Mesendoderm (in vitro differentiated cells): Measurements from ENCODE around the gene STAP2.

Source experiments
- DNase-seq: peaks from one replicate; pipeline ENCODE4 v3.0.0; 2013
- H2AK5ac ChIP-seq: 2 replicates; pipeline ENCODE4 v1.6.1; 2013; ENCODE audit warnings: low read length, inconsistent platforms
- H2BK120ac ChIP-seq: 2 replicates; pipeline ENCODE4 v1.6.1; 2013; ENCODE audit warnings: low read depth, mild to moderate bottlenecking, low read length, moderate library complexity, mixed read lengths
- H2BK15ac ChIP-seq: replicated peaks from 2 replicates; pipeline ENCODE4 v1.6.1; 2013; ENCODE audit warnings: low read depth, mild to moderate bottlenecking, moderate library complexity
- H2BK5ac ChIP-seq: 2 replicates; pipeline ENCODE4 v1.6.1; 2013; ENCODE audit warnings: low read length, inconsistent platforms
- H3K18ac ChIP-seq: 2 replicates; pipeline ENCODE4 v1.6.1; 2013; ENCODE audit warnings: mild to moderate bottlenecking, low read length, mixed read lengths
- H3K23ac ChIP-seq: one replicate; pipeline ENCODE4 v1.6.1; 2013; ENCODE audit warnings: low read length
- H3K27ac ChIP-seq: 2 replicates; pipeline ENCODE4 v1.5.1; 2013; ENCODE audit warnings: low read depth, mild to moderate bottlenecking, inconsistent platforms, low read length, moderate library complexity
- H3K27me3 ChIP-seq: 2 replicates; pipeline ENCODE4 v1.6.1; 2013; ENCODE audit warnings: low read length, control low read depth, mild to moderate bottlenecking, inconsistent platforms; ENCODE audit not compliant: insufficient read depth, poor library complexity
- H3K36me3 ChIP-seq: 2 replicates; pipeline ENCODE4 v1.6.1; 2013; ENCODE audit warnings: low read length, inconsistent platforms; ENCODE audit not compliant: control insufficient read depth, insufficient read depth
- H3K4ac ChIP-seq: one replicate; pipeline ENCODE4 v1.6.1; 2013; ENCODE audit warnings: low read depth, mild to moderate bottlenecking, low read length, moderate library complexity
- H3K4me1 ChIP-seq: 2 replicates; pipeline ENCODE4 v1.6.1; 2013; ENCODE audit warnings: low read depth, low read length, inconsistent platforms; ENCODE audit not compliant: control insufficient read depth
- H3K4me2 ChIP-seq: 2 replicates; pipeline ENCODE4 v1.6.1; 2013; ENCODE audit warnings: low read length
- H3K4me3 ChIP-seq: 2 replicates; pipeline ENCODE4 v1.5.1; 2013; ENCODE audit warnings: mild to moderate bottlenecking, low read length
- H3K56ac ChIP-seq: one replicate; pipeline ENCODE4 v1.6.1; 2013; ENCODE audit warnings: low read length
- H3K79me1 ChIP-seq: 2 replicates; pipeline ENCODE4 v1.6.1; 2013; ENCODE audit warnings: low read length, inconsistent platforms
- H3K79me2 ChIP-seq: 2 replicates; pipeline ENCODE4 v1.6.1; 2013; ENCODE audit warnings: mild to moderate bottlenecking, low read length; ENCODE audit not compliant: control insufficient read depth, insufficient read depth
- H3K9ac ChIP-seq: 2 replicates; pipeline ENCODE4 v1.6.1; 2013; ENCODE audit warnings: low read length, inconsistent platforms
- H4K5ac ChIP-seq: one replicate; pipeline ENCODE4 v1.6.1; 2013; ENCODE audit warnings: low read length
- H4K8ac ChIP-seq: one replicate; pipeline ENCODE4 v1.6.1; 2013; ENCODE audit warnings: low read depth, mild to moderate bottlenecking, control low read depth, low read length, moderate library complexity
- WGBS: extraction: QIAGEN DNeasy Blood & Tissue Kit; methylation state at CpG from one replicate; pipeline ENCODE4 v1.1.7; 2013; ENCODE audit warnings: low lambda C conversion rate, missing lambda C conversion rate; ENCODE audit not compliant: insufficient coverage; ENCODE audit errors: extremely low coverage; 5-methylcytosine and 5-hydroxymethylcytosine counted together

The STAP2 gene

DNA sequence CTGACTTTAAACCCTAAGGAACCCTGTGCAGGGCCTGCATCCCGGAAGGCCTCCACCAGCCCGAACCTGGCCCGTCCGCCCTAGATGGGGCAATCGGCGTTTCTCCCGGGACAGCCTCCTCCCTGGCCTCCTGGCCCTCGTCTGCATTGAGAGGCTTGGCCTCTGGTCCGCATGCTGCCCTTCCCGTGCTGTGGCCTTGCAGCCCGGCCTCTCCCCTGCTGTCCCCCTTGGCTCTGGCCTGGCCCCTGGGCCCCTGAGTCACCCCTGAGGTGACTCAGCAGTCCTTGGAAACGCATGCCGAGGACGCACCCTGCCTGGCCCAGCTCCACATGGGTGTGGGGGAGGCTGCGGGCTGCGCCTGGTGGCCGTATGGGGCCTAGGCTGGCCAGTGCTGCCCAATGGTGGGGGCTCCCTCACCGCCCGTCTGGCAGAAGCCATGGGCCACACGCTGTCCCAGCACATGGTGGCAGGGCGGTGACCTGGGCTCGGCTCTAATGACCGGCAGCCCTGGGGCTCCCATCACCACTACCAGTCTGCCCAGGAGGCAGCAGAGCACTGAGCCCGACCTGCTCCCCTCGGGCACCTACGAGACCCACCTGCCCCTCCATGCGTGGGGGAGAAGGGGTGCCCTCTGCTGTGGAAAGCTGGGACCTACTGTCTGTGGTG, 36.0 kb upstream of the STAP2 start:
- Histone ChIP-seq H3K79me2 (peaks cover 6% of the 10 kb centered on the region), H4K8ac (no peak overlapping the region), H2BK120ac (no peak overlapping the region), H3K18ac (peak overlapping the region; percentile 16), H4K5ac (no peak overlapping the region), H2AK5ac (no peak overlapping the region), H3K4me2 (no peak overlapping the region), H3K79me1 (peaks cover 29% of the 10 kb centered on the region), H3K23ac (peak overlapping the region; percentile 80), H3K27me3 (no peaks in the 10 kb centered on the region), H3K4me3 (no peak overlapping the region), H3K56ac (peak overlapping the region; percentile 76), H3K36me3 (no peaks in the 10 kb centered on the region), H3K27ac (peak overlapping the region; percentile 34), H2BK15ac (no peak overlapping the region), H3K4ac (peak overlapping the region; percentile 0), H2BK5ac (peak overlapping the region; percentile 49), H3K9ac (peak overlapping the region; percentile 40), H3K4me1 (peaks cover 12% of the 10 kb centered on the region)
- DNase-seq, result peak; percentile 73
- WGBS, result no CpG with 5 or more reads among the region's 27 CpGs

DNA sequence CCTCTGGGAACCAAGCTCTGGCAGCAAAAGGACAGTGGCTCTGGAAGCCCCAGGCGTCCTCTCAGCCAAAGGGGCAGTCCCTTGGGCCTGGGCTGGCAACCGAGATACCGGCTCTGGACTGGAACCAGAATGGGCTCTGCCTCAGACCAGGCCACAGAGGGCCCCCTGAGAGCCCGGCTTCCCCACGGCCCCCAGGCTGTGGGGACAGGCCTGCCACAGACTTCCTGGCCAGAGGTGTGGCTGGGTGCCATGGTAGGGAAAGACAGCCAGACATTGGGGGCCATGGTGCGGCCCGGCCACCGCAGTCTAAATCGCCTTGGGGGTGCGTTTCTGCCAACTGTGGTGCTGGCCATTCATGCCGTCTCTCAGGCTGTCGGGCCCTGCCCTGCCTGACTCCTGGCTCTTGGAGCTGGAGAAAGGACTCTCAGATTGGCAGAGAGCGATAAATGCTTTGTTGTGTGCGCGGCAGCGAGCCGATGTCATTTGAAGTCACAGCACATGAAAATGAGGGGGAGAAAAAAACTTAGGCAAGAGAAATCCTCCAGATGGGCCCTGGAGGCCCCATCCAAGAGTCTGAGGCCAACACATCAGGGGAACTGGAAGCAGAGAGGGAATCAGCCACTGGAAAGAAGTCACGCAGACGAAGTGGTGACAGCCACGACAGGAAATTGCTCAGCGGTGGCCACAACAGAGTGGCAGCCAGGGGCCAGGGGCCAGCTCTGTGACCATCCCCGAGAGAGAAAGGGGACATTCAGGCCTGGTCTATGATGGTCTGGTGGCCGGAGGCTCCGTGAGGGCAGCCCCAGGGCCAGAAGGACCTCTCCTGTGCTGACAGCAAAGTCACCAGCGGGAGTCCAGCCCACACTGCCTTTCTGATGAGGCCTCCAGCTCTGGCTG, 35.2 kb upstream of the STAP2 start:
- DNase-seq, result no peak
- Histone ChIP-seq H3K4ac (no peak overlapping the region), H3K27me3 (no peaks in the 10 kb centered on the region), H3K27ac (peak overlapping the region; percentile 34), H2BK120ac (no peak overlapping the region), H3K9ac (peak overlapping the region; percentile 40), H3K4me3 (no peak overlapping the region), H3K79me1 (peaks cover 28% of the 10 kb centered on the region), H3K79me2 (peaks cover 4% of the 10 kb centered on the region), H3K4me1 (peaks cover 18% of the 10 kb centered on the region), H3K18ac (peak overlapping the region; percentile 16), H3K36me3 (no peaks in the 10 kb centered on the region), H2BK15ac (no peak overlapping the region), H2AK5ac (no peak overlapping the region), H2BK5ac (no peak overlapping the region), H3K56ac (peak overlapping the region; percentile 76), H4K5ac (no peak overlapping the region), H4K8ac (no peak overlapping the region), H3K4me2 (no peak overlapping the region), H3K23ac (no peak overlapping the region)
- no CpG with 5 or more reads among the region's 25 CpGs for WGBS

DNA sequence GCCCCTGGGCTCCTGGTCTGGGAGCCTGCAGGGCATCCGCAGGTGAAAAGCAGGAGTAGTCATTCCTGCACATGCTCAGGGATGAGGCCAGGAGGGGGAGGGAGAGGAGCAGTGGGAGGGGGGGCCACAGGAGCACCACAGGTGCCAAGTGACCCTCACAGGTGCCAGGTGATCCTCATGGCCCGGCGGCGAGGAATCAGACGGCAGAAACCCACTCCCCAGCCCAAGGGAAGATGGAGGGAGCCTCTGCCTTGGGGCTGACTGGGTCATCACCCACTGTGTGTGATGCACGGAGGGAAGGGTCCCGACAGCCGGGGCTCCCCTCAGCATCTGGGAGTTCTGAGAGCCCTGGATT, 34.4 kb upstream of the STAP2 start:
- H3K36me3 ChIP-seq, result no peaks in the 10 kb centered on the region
- H2BK15ac ChIP-seq, result no peak overlapping the region
- no peaks in the 10 kb centered on the region for H3K27me3 ChIP-seq
- no peak overlapping the region for H3K9ac ChIP-seq
- no peak overlapping the region for H2BK120ac ChIP-seq
- H3K4me3 ChIP-seq, result no peak overlapping the region
- no peak overlapping the region for H4K5ac ChIP-seq
- H2AK5ac ChIP-seq, result no peak overlapping the region
- no peak for DNase-seq
- H3K79me2 ChIP-seq, result peaks cover 3% of the 10 kb centered on the region
- H3K23ac ChIP-seq, result no peak overlapping the region
- H3K4me2 ChIP-seq, result no peak overlapping the region
- no peak overlapping the region for H3K27ac ChIP-seq
- peaks cover 20% of the 10 kb centered on the region for H3K4me1 ChIP-seq
- no peak overlapping the region for H3K4ac ChIP-seq
- H2BK5ac ChIP-seq, result no peak overlapping the region
- no peak overlapping the region for H3K56ac ChIP-seq
- peaks cover 28% of the 10 kb centered on the region for H3K79me1 ChIP-seq
- H3K18ac ChIP-seq, result no peak overlapping the region
- no CpG with 5 or more reads among the region's 8 CpGs for WGBS
- no peak overlapping the region for H4K8ac ChIP-seq

DNA sequence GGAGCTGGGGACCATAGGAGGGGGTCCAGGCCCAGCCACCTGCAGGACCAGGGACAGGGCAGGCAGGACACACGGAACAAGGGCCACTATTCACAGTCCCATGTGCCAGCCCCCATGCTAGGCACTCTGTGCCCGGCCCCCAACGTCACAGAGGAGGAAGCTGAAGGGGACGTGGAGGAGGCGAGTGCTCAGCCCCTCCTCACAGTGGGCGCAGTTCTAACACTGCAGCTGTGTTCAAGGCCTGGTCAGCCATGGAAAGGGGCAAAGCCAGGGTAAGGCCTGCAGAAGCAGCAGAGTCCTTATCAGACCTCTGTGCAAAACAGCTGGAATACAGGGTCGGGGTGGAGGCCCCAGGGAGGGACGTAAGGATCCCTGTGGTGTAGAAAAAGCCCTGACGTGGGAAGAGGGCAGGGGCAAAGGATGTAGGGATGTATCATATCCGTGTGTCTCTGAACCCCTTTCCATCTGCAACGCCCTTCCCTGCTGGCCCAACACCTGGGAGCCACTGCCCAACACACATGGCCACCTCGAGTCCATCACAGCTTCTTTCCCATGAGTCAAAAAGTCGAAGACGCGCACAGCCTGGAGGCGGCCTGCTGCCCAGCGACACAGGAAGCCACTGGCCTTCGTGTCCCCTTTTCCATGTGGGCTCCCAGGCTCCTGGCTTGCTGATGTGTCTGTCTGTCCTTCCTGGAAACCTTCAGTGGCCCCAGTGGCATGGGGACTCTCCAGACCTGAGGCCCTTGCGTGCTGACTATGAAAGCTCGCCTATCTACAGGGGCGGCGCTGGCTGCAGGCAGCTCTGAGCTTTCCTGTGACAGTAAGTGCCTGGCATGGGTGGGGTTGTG, 33.8 kb upstream of the STAP2 start:
- Histone ChIP-seq H4K8ac (no peak overlapping the region), H3K79me2 (peaks cover 3% of the 10 kb centered on the region), H3K56ac (no peak overlapping the region), H3K4me1 (peaks cover 20% of the 10 kb centered on the region), H2BK15ac (no peak overlapping the region), H2BK120ac (no peak overlapping the region), H2AK5ac (no peak overlapping the region), H4K5ac (no peak overlapping the region), H2BK5ac (no peak overlapping the region), H3K4ac (no peak overlapping the region), H3K9ac (no peak overlapping the region), H3K23ac (no peak overlapping the region), H3K4me3 (no peak overlapping the region), H3K36me3 (peaks cover 1% of the 10 kb centered on the region), H3K27me3 (no peaks in the 10 kb centered on the region), H3K18ac (no peak overlapping the region), H3K27ac (no peak overlapping the region), H3K79me1 (peaks cover 34% of the 10 kb centered on the region), H3K4me2 (no peak overlapping the region)
- WGBS, result no CpG with 5 or more reads among the region's 22 CpGs
- no peak for DNase-seq

DNA sequence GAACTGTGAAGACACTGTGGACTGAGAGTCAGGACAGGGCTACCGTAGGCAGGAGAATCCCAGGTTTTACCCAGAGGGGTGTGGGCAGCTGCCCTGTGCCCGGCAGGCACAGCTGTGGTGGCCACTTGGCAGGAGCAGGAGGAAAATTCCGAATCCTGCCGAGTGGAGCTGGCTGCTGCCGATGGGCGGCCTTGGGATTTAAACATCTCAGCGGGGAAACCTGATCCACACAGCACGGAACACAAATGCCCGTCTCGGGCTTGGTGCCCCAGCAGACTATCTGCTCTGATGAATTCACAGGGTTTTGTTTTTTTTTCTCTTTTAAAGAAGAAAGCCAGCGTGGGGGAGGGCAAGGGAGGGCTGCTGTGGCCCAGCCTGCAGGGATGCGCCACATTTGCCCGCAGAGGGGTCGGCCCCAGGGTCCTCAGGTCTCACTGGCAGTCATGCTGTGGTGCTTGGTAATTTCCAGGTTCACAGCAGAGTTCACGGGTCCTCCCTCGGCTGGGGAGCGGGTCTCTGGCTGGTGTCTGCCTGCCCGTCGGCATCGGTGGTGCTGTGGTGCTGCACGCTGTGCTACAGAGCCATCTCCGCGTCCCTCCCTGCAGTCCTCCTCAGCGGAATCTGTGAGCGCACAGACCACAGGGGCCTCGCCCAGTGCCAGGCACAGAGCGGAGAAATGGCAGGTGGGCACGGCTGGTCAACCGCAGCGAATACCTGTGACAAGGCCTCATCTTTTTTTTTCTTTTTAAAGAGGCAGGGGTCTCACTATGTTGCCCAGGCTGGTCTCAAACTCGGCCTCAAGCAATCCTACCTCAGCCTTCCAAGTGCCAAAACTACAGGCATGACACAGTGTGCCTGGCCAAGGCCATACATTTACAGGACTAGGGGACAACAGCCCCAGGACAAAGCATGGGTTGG, 32.9 kb upstream of the STAP2 start:
- Histone ChIP-seq H4K8ac (no peak overlapping the region), H3K18ac (no peak overlapping the region), H3K23ac (no peak overlapping the region), H3K27me3 (no peaks in the 10 kb centered on the region), H4K5ac (no peak overlapping the region), H3K79me1 (peaks cover 33% of the 10 kb centered on the region), H3K9ac (no peak overlapping the region), H3K36me3 (peaks cover 2% of the 10 kb centered on the region), H3K4me2 (no peak overlapping the region), H3K4me3 (no peak overlapping the region), H3K79me2 (peaks cover 3% of the 10 kb centered on the region), H2AK5ac (no peak overlapping the region), H2BK120ac (no peak overlapping the region), H3K4ac (no peak overlapping the region), H2BK15ac (no peak overlapping the region), H2BK5ac (no peak overlapping the region), H3K27ac (no peak overlapping the region), H3K4me1 (peaks cover 20% of the 10 kb centered on the region), H3K56ac (no peak overlapping the region)
- no CpG with 5 or more reads among the region's 31 CpGs for WGBS
- no peak for DNase-seq
